ENCODE data around the gene PNKP.

- TF ChIP-seq ZNF217 (CRISPR knock-in tag; IDR thresholded peaks at IDR 0.05): no peak
- no peak for TF ChIP-seq COPS2 (conservative IDR thresholded peaks at IDR 0.05)
- no peak for TF ChIP-seq CHD2 (IDR thresholded peaks at IDR 0.05; ENCODE audit: low read depth, low read length)
- TF ChIP-seq RAD21 (CRISPR knock-in tag; conservative IDR thresholded peaks at IDR 0.05 in 1 of 2, IDR thresholded peaks at IDR 0.05 in 1 of 2): no peak
- no peak for TF ChIP-seq CTCF (IDR thresholded peaks at IDR 0.05 in 2 of 3, conservative IDR thresholded peaks at IDR 0.05 in 1 of 3; ENCODE audit: insufficient read depth in 2 of 3, low read depth in 1 of 3, low read length in 3 of 3)
- TF ChIP-seq, protein P1, sequence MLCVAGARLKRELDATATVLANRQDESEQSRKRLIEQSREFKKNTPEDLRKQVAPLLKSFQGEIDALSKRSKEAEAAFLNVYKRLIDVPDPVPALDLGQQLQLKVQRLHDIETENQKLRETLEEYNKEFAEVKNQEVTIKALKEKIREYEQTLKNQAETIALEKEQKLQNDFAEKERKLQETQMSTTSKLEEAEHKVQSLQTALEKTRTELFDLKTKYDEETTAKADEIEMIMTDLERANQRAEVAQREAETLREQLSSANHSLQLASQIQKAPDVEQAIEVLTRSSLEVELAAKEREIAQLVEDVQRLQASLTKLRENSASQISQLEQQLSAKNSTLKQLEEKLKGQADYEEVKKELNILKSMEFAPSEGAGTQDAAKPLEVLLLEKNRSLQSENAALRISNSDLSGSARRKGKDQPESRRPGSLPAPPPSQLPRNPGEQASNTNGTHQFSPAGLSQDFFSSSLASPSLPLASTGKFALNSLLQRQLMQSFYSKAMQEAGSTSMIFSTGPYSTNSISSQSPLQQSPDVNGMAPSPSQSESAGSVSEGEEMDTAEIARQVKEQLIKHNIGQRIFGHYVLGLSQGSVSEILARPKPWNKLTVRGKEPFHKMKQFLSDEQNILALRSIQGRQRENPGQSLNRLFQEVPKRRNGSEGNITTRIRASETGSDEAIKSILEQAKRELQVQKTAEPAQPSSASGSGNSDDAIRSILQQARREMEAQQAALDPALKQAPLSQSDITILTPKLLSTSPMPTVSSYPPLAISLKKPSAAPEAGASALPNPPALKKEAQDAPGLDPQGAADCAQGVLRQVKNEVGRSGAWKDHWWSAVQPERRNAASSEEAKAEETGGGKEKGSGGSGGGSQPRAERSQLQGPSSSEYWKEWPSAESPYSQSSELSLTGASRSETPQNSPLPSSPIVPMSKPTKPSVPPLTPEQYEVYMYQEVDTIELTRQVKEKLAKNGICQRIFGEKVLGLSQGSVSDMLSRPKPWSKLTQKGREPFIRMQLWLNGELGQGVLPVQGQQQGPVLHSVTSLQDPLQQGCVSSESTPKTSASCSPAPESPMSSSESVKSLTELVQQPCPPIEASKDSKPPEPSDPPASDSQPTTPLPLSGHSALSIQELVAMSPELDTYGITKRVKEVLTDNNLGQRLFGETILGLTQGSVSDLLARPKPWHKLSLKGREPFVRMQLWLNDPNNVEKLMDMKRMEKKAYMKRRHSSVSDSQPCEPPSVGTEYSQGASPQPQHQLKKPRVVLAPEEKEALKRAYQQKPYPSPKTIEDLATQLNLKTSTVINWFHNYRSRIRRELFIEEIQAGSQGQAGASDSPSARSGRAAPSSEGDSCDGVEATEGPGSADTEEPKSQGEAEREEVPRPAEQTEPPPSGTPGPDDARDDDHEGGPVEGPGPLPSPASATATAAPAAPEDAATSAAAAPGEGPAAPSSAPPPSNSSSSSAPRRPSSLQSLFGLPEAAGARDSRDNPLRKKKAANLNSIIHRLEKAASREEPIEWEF (CRISPR knock-in tag; IDR thresholded peaks at IDR 0.05): no peak
- no peak for TF ChIP-seq BHLHE40 (IDR thresholded peaks at IDR 0.05; ENCODE audit: low read length)
Observed at GRCh38 chr19:49829200-49829599, 38.2 kb downstream of the PNKP start.
